Epithelial cell of esophagus (primary cell): Measurements from ENCODE around the gene NPTX2.

Source experiments
- DNase-seq: peaks from one replicate; pipeline ENCODE4 v3.0.0; 2010; ENCODE audit warnings: low read depth
- H3K4me3 ChIP-seq: 2 replicates; pipeline ENCODE4 v1.5.1; 2011; ENCODE audit warnings: mild to moderate bottlenecking, low read length, control low read depth
- TF ChIP-seq, protein P1 (sequence below): IDR thresholded peaks from 2 replicates; pipeline ENCODE4 v1.5.1; 2011; ENCODE audit warnings: low read depth, mild to moderate bottlenecking, low read length, control low read depth, inconsistent platforms; ENCODE audit not compliant: insufficient read depth; ENCODE audit errors: missing control alignments

The NPTX2 gene

DNA sequence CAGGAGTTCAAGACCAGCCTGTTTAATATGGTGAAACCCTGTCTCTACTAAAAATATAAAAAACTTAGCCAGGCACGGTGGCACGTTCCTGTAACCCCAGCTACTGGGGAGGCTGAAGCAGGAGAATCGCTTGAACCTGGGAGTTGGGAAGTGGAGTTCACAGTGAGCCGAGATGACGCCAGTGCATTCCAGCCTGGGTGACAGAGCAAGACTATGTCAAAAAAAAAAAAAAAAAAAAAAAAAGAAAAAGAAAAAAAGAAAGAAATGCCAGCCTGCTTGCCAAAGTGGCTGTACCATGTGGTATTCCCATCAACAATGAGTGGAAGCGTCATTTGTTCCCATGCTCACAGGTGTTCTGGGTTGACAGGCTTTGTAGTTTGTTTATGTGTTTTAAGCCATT is 43.3 kb upstream of the NPTX2 start:
- TF ChIP-seq, protein P1, sequence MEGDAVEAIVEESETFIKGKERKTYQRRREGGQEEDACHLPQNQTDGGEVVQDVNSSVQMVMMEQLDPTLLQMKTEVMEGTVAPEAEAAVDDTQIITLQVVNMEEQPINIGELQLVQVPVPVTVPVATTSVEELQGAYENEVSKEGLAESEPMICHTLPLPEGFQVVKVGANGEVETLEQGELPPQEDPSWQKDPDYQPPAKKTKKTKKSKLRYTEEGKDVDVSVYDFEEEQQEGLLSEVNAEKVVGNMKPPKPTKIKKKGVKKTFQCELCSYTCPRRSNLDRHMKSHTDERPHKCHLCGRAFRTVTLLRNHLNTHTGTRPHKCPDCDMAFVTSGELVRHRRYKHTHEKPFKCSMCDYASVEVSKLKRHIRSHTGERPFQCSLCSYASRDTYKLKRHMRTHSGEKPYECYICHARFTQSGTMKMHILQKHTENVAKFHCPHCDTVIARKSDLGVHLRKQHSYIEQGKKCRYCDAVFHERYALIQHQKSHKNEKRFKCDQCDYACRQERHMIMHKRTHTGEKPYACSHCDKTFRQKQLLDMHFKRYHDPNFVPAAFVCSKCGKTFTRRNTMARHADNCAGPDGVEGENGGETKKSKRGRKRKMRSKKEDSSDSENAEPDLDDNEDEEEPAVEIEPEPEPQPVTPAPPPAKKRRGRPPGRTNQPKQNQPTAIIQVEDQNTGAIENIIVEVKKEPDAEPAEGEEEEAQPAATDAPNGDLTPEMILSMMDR: no peak
- H3K4me3 ChIP-seq: no peak overlapping the region
- DNase-seq: no peak

DNA sequence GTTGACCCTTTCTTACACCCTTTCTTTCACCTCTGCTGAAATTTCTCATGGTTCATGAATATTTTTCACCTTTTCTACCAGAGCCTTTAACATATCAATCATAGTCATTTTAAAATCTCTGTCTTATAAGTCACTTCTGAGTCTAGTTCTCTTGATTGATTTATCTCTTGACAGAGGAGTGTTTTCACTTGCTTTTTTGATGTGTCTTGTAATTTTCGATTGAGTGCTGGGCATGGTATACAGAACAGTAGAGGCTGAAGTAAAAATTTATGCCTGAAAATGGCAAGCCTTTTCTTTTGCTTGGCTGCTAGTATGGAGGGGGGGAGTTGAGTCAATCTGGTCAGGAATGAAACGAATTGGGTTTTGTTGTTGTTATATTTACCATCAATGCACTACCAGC is 41.2 kb upstream of the NPTX2 start:
- no peak for DNase-seq
- TF ChIP-seq, protein P1: no peak

DNA sequence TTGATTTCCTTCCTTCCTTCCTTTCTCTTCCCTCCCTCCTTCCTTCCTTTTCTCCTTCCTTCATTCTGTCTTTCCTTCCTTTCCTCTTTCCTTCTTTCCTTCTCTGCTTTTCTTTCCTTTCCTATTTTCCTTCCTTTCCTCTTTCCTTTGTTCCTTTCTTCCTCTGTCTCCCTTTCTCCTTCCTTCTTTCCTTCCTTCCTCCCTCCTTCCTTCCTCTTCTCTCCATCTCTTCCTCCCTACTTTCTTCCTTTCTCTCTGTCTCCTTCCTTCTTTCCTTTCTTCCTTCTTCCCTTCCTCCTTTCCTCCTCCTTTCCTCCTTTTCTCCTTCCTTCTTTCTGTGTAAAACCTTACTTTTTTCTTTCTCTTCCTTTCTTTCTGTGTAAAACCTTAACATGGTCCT is 32.3 kb upstream of the NPTX2 start:
- TF ChIP-seq, protein P1: no peak
- no peak for DNase-seq
- H3K4me3 ChIP-seq: no peak overlapping the region

More for the DNA sequence above, 41.2 kb upstream of the NPTX2 start:
- no peak overlapping the region for H3K4me3 ChIP-seq

GRCh38 chr7:98591926-98592325 is 25.2 kb upstream of the NPTX2 start:
- TF ChIP-seq, protein P1: no peak
- H3K4me3 ChIP-seq: no peak overlapping the region
- DNase-seq: no peak

GRCh38 chr7:98594348-98594747 is 22.7 kb upstream of the NPTX2 start:
- TF ChIP-seq, protein P1: no peak
- no peak for DNase-seq
- H3K4me3 ChIP-seq: no peak overlapping the region

GRCh38 chr7:98594787-98595186 is 22.3 kb upstream of the NPTX2 start:
- H3K4me3 ChIP-seq: no peak overlapping the region
- no peak for DNase-seq
- TF ChIP-seq, protein P1: no peak

- DNase-seq: no peak
- H3K4me3 ChIP-seq: no peak overlapping the region
- TF ChIP-seq, protein P1: no peak
Observed at GRCh38 chr7:98598846-98599615, 18.1 kb upstream of the NPTX2 start.
